Right lobe of liver (tissue), 4 donors: ENCODE data around the gene EFNA5.

Experiments used
- CTCF ChIP-seq, 4 donors: fragments of 200-600 bp in 3 of 4; fragments of 450-650 bp in 1 of 4; IDR thresholded peaks; one replicate each; pipeline versions ENCODE4 v1.5.1 to v1.8.0; 2016 to 2022; ENCODE audit warnings: antibody characterized with exemption in 4 of 4, mild to moderate bottlenecking in 2 of 4
- POLR2A ChIP-seq: fragments of 450-650 bp; IDR thresholded peaks from one replicate; pipeline ENCODE4 v1.6.1; 2017; ENCODE audit warnings: antibody characterized with exemption, mild to moderate bottlenecking
- donor health status: DM: no; HTN: no; CAD: no.
- donor health status: DM: no; HTN: no; CAD: no.
- donor health status: DM: no; HTN: yes; CAD: no.

DNA sequence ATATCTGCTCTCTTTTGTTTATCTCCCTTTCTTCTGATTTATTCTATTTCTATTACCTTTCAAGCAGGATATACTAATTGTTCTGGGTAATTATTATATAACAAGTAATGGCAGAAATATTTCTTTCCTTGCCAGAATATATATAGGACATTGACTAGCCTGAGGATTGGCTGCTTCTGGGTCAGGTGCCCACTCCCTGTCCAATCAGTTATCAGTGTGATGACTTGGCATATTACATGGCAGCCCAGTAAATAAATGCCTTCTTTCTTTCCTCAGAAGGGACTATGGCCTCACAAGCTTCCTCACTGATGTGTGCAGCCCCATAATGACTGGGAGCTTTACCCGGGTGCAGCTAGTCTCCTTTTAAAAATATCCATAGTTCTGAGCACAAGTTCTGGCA lies 301.1 kb downstream of the EFNA5 start:
- TF ChIP-seq CTCF (IDR thresholded peaks at IDR 0.05), result no peak
- no peak for TF ChIP-seq POLR2A
